Prostate gland (tissue), 2 donors: ENCODE measurements around the gene ZFHX3. TPM values are rescaled to one million over a fixed set of nuclear protein-coding genes. Genes with fewer than 3 reads are reported as not detected.

Experiments used
- DNase-seq: peaks from one replicate; pipeline ENCODE4 v3.0.0-alpha.2; 2019; ENCODE audit warnings: low spot score
- H3K27ac ChIP-seq, 2 donors: fragments of 200-600 bp; sonication (generic); 2 replicates each; pipeline ENCODE4 v1.5.1; 2017 to 2019
- H3K27me3 ChIP-seq: fragments of 200-600 bp; sonication (generic); replicated peaks from 2 replicates; pipeline ENCODE4 v1.5.1; 2019; ENCODE audit not compliant: insufficient read depth
- H3K36me3 ChIP-seq, 2 donors: fragments of 200-600 bp; sonication (generic); 1 replicate in 1 of 2; 2 replicates in 1 of 2; pipeline versions ENCODE4 v1.5.1 to v1.8.1; 2017 to 2019
- H3K4me1 ChIP-seq: fragments of 200-600 bp; sonication (generic); replicated peaks from 2 replicates; pipeline ENCODE4 v1.5.1; 2019
- H3K4me3 ChIP-seq, 2 donors: fragments of 200-600 bp; sonication (generic); 2 replicates each; pipeline ENCODE4 v1.5.1; 2017 to 2019
- H3K9me3 ChIP-seq: fragments of 200-600 bp; sonication (generic); 2 replicates; pipeline ENCODE4 v1.5.1; 2017
- POLR2A ChIP-seq: fragments of 450-650 bp; IDR thresholded peaks from one replicate; pipeline ENCODE4 v1.6.1; 2016; ENCODE audit warnings: antibody characterized with exemption, mild to moderate bottlenecking
- POLR2AphosphoS5 ChIP-seq: sonication (generic); formaldehyde crosslinking; IDR thresholded peaks from one replicate; pipeline ENCODE4 v1.6.1; 2017; ENCODE audit warnings: antibody characterized with exemption
- WGBS: methylation state at CpG from one replicate; pipeline ENCODE4 v1.1.5; 2018; 5-methylcytosine and 5-hydroxymethylcytosine counted together
- intact Hi-C: fragments of 100-400 bp; cut with DNase I; formaldehyde crosslinking; loops from one replicate; pipeline ENCODE4 v1.14.2; 2022
- total RNA-seq, 2 donors: library from RNA; depleted of rRNA; stranded (reverse); fragments of >200 nt; gene quantifications; one replicate each; pipeline ENCODE4 v1.1.0, GENCODE V29; 2016
- TF ChIP-seq, protein P1 (sequence below), 4 experiments: fragments of 200-600 bp in 2 of 4; fragments of 450-650 bp in 2 of 4; sonication (generic) in 2 of 4; IDR thresholded peaks; 1 replicate in 3 of 4; 2 replicates in 1 of 4; pipeline ENCODE4 v1.5.1; 2016 to 2019; ENCODE audit warnings: antibody characterized with exemption in 4 of 4, mild to moderate bottlenecking in 2 of 4, moderate library complexity in 2 of 4

The ZFHX3 gene
- total RNA-seq, 2 donors from 2014 or later, result 51.1 to 53.9 TPM

DNA sequence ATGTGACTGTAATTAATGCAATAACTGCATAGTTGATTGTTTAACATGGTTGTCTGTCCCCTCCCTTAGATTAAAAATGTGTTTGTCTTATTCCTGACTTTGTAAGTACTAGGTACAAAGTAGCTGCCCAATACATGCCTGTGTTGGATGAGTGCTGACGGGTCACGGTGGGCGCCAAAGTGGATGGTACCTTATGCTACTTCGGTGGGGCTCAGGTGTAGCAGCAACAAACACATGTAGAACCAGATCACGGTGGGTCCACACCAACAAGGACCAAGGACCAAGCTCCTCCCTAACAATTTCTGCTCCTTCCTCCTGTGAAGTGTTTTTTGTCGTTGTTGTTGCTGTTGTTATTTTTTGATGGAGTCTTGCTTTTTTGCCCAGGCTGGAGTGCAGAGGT is 46.4 kb upstream of the ZFHX3 start:
- Histone ChIP-seq H3K4me3 (no peak overlapping the region), H3K27ac (no peak overlapping the region), H3K27me3 (no peaks in the 10 kb centered on the region), H3K9me3 (no peaks in the 10 kb centered on the region), H3K4me1 (no peaks in the 10 kb centered on the region), H3K36me3 (no peaks in the 10 kb centered on the region)
- TF ChIP-seq POLR2A (no peak), POLR2AphosphoS5 (no peak)
- TF ChIP-seq, protein P1, sequence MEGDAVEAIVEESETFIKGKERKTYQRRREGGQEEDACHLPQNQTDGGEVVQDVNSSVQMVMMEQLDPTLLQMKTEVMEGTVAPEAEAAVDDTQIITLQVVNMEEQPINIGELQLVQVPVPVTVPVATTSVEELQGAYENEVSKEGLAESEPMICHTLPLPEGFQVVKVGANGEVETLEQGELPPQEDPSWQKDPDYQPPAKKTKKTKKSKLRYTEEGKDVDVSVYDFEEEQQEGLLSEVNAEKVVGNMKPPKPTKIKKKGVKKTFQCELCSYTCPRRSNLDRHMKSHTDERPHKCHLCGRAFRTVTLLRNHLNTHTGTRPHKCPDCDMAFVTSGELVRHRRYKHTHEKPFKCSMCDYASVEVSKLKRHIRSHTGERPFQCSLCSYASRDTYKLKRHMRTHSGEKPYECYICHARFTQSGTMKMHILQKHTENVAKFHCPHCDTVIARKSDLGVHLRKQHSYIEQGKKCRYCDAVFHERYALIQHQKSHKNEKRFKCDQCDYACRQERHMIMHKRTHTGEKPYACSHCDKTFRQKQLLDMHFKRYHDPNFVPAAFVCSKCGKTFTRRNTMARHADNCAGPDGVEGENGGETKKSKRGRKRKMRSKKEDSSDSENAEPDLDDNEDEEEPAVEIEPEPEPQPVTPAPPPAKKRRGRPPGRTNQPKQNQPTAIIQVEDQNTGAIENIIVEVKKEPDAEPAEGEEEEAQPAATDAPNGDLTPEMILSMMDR (IDR thresholded peaks at IDR 0.05), result no peak
- intact Hi-C loops, result no loop called here
- 97% methylated on average over 6 of the region's 6 CpGs for WGBS
- DNase-seq, result no peak

DNA sequence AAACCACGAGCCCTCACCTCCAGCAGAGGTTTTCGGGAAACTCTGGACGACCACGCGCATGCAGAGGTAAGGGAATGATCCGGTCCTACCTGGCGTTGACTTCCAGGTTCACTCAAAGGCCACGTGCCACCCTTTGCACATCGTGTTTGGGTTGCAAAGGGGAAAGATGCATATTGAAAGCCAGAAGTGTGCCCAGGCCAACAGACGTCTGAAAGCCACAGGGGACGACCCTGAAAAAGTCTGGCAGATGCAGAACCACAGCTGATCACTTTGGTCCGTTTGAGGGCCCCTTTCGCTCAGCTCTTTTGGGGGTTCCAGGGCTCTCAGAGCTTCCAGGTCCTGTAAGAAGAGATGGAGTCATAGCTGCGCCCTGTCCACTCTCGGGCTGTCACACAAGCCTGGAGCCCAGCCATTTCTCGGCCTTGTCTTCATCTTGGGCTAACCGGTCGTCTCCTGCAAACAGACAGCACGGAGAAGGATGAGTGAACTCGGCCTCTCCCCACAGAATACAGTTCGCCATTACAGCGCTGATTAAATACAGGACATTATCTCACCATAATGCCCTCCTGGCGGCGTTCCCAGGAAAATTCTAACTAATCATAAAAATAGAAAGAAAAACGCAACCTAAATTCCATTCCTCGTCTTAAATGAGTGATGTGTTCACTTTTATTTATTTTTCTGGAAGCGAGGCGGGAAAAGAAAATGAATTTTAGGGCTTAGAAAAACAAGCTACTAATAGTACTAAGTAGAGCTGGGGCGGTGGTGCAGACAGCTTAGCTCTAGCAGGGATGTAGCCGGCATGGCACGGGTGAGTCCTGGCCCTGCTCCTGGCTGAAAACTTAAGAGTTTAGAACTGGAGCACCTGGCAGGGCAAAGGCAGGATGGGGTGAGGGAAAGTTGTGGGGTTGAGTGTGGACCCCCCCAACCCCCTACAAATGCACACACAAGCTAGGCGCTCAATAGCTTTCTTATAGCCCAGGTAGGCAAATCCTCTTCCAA is 45.5 kb upstream of the ZFHX3 start:
- no peaks in the 10 kb centered on the region for H3K36me3 ChIP-seq
- intact Hi-C loops, result no loop called here
- H3K27me3 ChIP-seq, result no peaks in the 10 kb centered on the region
- no peak overlapping the region for H3K27ac ChIP-seq
- no peaks in the 10 kb centered on the region for H3K4me1 ChIP-seq
- DNase-seq, result no peak
- 85% methylated on average over 32 of the region's 32 CpGs for WGBS
- TF ChIP-seq POLR2AphosphoS5 (no peak), POLR2A (no peak)
- TF ChIP-seq, protein P1 (IDR thresholded peaks at IDR 0.05), result no peak
- H3K9me3 ChIP-seq, result no peaks in the 10 kb centered on the region
- H3K4me3 ChIP-seq, result no peak overlapping the region

DNA sequence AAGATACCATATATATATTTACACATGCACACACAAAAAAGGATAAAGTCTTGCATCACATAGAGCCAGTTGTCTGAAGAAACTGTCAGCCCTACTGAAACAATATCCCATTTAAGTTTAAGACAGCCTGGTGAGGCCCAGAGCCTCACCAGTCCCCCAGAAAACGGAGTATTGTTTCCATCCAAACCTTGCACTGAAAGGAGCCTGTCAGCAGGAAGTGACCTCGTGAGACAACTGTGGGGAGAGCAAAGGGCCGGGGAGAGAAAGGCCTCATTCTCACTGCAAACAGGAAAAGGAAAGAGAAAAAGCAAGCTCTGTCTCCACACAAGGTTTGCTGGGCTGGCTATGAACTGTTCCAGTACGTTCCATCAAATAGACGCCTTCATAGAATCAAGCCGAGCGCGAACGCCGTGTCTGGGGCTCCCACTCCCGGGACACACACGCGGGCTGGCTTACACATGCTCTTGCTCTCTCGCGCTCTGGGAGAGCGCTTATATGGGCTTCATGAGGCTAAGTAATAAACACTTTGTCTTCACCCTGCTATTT is 44.4 kb upstream of the ZFHX3 start:
- H3K4me3 ChIP-seq, result no peak overlapping the region
- TF ChIP-seq POLR2A (no peak), POLR2AphosphoS5 (no peak)
- TF ChIP-seq, protein P1 (IDR thresholded peaks at IDR 0.05), result no peak
- intact Hi-C loops, result no loop called here
- WGBS, result 77% methylated on average over 16 of the region's 16 CpGs
- H3K4me1 ChIP-seq, result no peaks in the 10 kb centered on the region
- no peaks in the 10 kb centered on the region for H3K36me3 ChIP-seq
- H3K27ac ChIP-seq, result no peak overlapping the region
- no peak for DNase-seq
- H3K27me3 ChIP-seq, result no peaks in the 10 kb centered on the region
- no peaks in the 10 kb centered on the region for H3K9me3 ChIP-seq

DNA sequence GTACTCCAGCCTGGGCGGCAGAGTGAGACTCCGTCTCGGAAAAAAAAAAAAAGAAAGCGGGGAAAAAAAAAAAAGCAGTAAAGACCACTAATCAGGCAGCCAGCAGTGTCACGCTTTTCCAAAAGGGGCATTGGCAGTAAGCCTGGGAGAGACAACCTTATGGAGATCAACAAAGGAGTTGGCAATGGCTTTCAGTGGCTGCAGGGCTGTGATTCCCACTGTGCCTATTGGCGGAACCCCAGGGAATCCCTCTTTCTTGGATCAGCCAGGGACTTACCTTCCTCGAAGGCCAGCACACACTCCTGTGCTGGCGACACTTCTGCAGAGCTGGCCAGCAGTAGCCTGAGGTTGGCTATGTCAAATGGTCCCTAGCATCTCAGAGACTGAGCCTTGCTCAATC is 43.2 kb upstream of the ZFHX3 start:
- TF ChIP-seq POLR2A, result no peak
- TF ChIP-seq, protein P1 (IDR thresholded peaks at IDR 0.05), result no peak
- TF ChIP-seq POLR2AphosphoS5, result no peak
- H3K4me1 ChIP-seq, result no peaks in the 10 kb centered on the region
- H3K36me3 ChIP-seq, result no peaks in the 10 kb centered on the region
- no peak for DNase-seq
- 83% methylated on average over 8 of the region's 8 CpGs for WGBS
- intact Hi-C loops, result no loop called here
- H3K27ac ChIP-seq, result no peak overlapping the region
- H3K4me3 ChIP-seq, result no peak overlapping the region
- no peaks in the 10 kb centered on the region for H3K9me3 ChIP-seq
- H3K27me3 ChIP-seq, result no peaks in the 10 kb centered on the region

DNA sequence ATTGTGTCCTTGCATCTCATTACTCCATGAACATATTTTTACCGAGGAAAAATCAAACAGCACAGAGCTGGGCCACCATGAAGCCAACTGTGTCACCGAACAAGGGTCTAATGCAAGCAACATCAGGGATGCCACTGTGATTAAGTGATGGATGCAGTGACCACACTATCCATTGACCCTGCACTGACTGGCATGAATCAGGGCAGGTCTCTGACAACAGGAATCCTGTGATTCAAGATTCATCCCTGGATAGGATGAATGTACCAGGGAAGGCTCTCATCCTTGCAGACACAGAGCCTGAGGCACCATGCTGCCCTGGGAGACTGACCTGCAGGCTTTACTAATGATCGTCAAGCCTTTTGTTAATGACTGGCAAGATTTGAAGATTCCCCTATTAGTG is 41.5 kb upstream of the ZFHX3 start:
- Histone ChIP-seq H3K27ac (no peak overlapping the region), H3K27me3 (no peaks in the 10 kb centered on the region), H3K4me3 (no peak overlapping the region), H3K4me1 (no peaks in the 10 kb centered on the region), H3K36me3 (no peaks in the 10 kb centered on the region), H3K9me3 (no peaks in the 10 kb centered on the region)
- 92% methylated on average over 3 of the region's 3 CpGs for WGBS
- intact Hi-C loops, result no loop called here
- TF ChIP-seq POLR2A (no peak), POLR2AphosphoS5 (no peak)
- TF ChIP-seq, protein P1 (IDR thresholded peaks at IDR 0.05), result no peak
- DNase-seq, result no peak
